Left renal cortex interstitium (tissue), 4 donors: ENCODE data around the gene RPS15. TPM values are rescaled to one million over a fixed set of nuclear protein-coding genes. Genes with fewer than 3 reads are reported as not detected.

Experiments used
- DNase-seq, 4 donors: peaks; one replicate each; pipeline ENCODE4 v3.0.0-alpha.2; 2013; ENCODE audit warnings: low read depth in 4 of 4, low spot score in 2 of 4, missing footprints in 1 of 4
- polyA plus RNA-seq, 4 donors: library from polyadenylated mRNA; unstranded; fragments of 120-200 nt; gene quantifications; one replicate each; pipeline ENCODE4 v1.2.1, GENCODE V29; 2013; ENCODE audit not compliant: insufficient read length in 4 of 4

Gene RPS15
- polyA plus RNA-seq, 4 donors: 623 to 1,048 (median 767) TPM

- DNase-seq: no peak
These were observed 11.6 kb downstream of the RPS15 start, which contains the start of gene APC2 for GRCh38 chr19:1449467-1450442. TSS of gene APC2 (plus strand) at chr19:1450121. CDS start at chr19:1453002, 2,881 bp downstream.

- DNase-seq: no peak
These were observed 12.8 kb downstream of the RPS15 start for GRCh38 chr19:1450735-1451731.

GRCh38 chr19:1451916-1452801 is 14.0 kb downstream of the RPS15 start:
- no peak for DNase-seq

GRCh38 chr19:1452802-1453524 is 14.8 kb downstream of the RPS15 start:
- DNase-seq: no peak

GRCh38 chr19:1453525-1454364 is 15.5 kb downstream of the RPS15 start:
- no peak for DNase-seq

GRCh38 chr19:1455002-1455335 is 16.8 kb downstream of the RPS15 start:
- no peak for DNase-seq

- DNase-seq: no peak
These were observed 17.3 kb downstream of the RPS15 start for GRCh38 chr19:1455336-1456120.

GRCh38 chr19:1456121-1456900 is 18.1 kb downstream of the RPS15 start:
- no peak for DNase-seq

GRCh38 chr19:1457031-1457739 is 19.0 kb downstream of the RPS15 start:
- DNase-seq: no peak

GRCh38 chr19:1457892-1458291 is 19.7 kb downstream of the RPS15 start:
- no peak for DNase-seq

- DNase-seq: no peak
These were observed 21.3 kb downstream of the RPS15 start for GRCh38 chr19:1459479-1459878.

GRCh38 chr19:1460033-1460995 is 22.1 kb downstream of the RPS15 start:
- DNase-seq: no peak

GRCh38 chr19:1461862-1462261 is 23.7 kb downstream of the RPS15 start:
- DNase-seq: no peak

GRCh38 chr19:1465191-1466016 is 27.2 kb downstream of the RPS15 start:
- DNase-seq: no peak
